GM12872 (cell line): ENCODE measurements around the gene TECPR2.

ENCODE experiments used
- TF ChIP-seq, protein P1 (sequence below): IDR thresholded peaks from 3 replicates; pipeline ENCODE4 v1.5.1; 2011; ENCODE audit warnings: low read depth, mild to moderate bottlenecking, low read length, moderate library complexity; ENCODE audit not compliant: insufficient read depth

Gene TECPR2

DNA sequence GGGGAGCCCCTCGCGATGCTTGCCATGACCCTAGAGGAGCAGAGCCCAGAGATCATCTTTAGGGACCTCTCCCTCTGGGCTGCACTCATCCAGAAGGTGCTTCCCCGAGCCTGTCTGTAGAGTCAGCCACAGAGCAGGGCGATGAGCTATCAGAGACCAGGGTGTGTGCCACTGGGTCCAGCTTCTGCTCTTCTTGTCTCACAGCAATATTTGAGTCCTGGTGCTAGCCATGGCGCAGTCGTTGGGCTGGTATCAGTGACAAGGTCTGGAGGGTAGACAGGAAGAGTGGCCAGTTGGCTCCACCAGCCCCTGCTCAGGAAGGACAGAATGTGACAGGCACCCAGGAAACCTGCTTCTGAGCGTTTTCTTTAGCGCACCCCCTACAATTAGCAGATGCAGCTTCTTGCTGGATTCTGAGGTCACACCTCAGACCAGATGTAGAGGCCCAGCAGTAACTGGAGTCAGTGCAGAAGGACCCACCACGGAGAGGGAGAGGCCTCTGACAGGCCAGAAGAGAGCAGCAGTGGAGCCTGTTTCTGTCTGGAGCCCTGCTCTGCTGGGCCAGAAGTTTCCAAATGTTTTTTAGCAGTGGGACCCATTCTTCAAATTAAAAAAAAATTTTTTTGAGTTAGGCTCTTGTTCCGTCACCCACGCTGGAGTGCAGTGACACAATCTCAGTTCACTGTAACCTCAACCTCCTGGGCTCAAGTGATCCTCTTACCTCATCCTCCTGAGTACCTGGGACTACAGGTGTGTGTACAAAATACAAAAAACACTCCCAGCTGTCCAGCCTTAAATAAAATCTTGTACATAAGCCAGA, 123.2 kb downstream of the TECPR2 start:
- TF ChIP-seq, protein P1, sequence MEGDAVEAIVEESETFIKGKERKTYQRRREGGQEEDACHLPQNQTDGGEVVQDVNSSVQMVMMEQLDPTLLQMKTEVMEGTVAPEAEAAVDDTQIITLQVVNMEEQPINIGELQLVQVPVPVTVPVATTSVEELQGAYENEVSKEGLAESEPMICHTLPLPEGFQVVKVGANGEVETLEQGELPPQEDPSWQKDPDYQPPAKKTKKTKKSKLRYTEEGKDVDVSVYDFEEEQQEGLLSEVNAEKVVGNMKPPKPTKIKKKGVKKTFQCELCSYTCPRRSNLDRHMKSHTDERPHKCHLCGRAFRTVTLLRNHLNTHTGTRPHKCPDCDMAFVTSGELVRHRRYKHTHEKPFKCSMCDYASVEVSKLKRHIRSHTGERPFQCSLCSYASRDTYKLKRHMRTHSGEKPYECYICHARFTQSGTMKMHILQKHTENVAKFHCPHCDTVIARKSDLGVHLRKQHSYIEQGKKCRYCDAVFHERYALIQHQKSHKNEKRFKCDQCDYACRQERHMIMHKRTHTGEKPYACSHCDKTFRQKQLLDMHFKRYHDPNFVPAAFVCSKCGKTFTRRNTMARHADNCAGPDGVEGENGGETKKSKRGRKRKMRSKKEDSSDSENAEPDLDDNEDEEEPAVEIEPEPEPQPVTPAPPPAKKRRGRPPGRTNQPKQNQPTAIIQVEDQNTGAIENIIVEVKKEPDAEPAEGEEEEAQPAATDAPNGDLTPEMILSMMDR = no peak

DNA sequence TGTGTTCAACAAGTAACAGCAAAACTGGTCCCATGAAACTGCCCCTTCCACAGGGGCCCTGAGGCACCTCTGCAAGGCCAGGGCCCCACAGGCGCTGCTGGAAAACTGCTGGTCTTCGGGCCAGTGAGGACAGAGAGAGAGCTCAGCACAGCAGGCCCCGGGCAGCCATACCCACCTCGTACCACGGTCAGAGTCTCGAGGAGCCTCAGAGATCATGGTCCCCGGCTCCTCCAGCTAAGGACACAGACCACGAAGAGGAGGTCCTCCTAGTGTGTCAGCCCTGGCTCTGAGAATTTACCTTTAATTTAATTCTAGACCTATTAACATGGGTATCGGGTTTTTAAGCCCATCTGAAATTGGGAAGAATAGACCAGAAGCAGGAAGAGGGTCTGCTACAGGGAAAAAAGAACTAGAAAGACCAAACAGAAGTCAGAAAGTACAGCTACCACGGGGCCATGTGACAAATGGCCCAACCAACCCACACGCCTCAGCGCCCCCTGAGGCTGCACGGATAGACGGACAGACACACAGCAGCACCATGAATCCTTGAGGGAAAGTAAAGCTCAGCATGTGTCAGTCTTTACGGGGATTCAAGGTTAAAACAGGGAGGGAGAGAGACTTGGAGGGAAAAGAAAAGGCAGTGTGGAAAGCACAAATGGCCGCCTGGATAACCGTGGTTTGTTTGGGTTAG, 123.9 kb downstream of the TECPR2 start:
- TF ChIP-seq, protein P1 = no peak

DNA sequence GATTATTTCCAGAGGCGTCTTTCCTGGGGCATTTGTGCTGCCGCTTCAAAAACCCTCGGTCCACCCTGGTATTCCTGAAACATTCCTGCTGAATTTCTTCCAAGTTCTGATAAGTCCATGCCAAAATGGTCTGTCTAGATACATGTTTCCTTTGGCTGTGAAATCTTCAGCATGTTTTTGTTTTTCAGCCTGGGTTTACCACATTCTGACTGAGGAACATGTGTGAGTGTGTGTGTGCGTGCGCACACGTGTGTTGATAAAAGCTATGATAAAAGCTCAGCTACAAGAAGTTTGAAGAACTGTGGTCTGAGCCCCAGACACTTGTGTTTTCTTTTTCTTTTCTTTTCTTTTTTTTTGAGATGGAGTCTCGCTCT, 124.5 kb downstream of the TECPR2 start:
- TF ChIP-seq, protein P1 = no peak

DNA sequence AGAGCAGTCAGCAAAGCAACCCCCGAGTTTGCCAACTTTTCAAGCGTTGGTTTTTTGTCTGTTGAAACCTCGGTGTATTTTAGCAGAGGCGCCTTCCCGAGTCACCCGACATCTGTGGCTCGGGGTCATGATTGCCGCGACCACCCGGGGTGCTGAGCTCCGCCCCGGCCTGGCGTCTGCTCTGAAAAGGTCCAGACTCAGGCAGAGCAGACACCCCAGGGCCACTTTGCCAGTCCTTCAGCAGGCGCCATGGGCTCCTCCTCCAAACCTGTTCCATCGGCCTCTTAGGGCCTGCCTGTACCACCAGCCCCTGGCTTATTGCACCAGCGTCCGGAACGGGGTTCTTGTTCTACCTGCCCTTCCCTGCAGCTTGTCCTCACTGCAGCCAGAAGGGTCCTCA, 127.7 kb downstream of the TECPR2 start:
- TF ChIP-seq, protein P1 = no peak

DNA sequence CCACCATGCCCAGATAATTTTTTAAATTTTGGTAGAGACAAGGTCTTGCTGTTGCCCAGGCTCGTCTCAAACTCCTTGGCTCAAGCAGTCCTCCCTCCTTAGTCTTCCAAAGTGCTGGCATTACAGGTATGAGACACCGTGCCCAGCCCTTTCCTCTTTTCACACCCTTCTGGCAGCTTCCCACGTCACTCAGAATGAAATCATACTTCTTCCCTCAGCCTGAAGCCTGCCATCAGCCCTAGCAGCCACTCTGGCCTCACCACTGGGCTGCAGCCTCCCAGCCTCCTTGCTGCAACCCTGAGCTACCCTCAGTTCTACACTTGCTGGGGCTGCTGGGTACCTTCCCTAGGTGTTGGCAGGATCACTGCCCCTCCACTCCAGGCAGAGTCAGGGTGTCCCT, 128.6 kb downstream of the TECPR2 start:
- TF ChIP-seq, protein P1 = no peak

DNA sequence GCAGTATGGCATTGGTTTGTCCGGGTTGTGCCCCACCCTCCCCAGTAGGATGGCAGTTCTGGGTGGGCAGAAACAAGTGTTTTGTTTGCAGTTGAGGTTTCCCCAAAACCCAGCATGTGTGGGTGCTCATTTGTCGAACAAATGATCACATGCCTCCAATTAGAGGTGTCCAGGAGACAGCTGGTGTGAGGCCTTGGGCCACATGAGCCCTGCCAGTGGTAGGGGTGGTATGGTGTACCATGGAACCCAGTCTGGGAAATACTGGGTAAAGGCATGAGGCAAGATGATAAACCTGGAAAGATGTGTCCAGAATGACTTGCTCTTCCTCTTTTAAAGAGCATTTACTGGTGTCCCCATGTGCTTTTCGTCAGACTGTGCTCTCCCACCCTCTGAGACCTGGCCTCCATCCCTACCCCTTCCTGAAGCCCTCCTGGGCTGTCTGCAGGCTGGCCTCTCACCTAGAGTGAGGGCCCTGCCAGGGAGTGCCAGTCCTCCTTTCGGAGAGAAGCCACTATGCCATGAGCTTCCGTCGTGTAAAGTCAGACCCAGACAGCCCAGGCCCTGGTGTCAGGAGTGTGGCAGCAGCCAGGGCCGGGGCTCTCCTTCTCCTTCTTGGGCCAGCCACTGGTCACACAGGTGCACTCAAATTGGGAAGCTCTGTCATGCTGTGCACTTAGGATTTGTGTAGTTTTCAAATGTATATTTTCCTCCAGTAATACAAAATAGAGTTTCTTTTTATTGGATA, 129.2 kb downstream of the TECPR2 start:
- TF ChIP-seq, protein P1 = no peak

DNA sequence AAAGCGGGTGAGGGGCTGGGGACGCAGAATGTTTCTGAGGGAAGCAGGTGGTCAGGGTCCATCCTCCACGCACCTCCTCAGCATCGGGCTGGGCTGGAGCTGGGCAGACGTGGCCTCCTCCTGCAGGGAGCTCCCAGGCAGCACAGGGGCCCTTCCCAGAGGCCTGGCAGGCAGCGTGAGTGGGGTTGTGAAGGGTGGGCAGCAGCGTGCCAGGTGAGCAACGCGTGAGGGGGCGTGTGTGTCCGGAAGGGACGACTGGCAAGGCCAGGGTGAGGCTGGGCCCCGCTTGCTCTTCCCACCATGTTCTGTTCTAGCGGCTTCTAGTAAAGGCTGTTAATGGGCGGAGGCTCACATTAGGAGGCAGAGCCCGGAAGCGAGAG, 129.8 kb downstream of the TECPR2 start:
- TF ChIP-seq, protein P1 = no peak
